NCI-H526 (cell line): ENCODE measurements around the gene PATJ.

Experiments
- DNase-seq, 2 experiments: peaks; one replicate each; lab custom pipeline; 2025; lab: John Stamatoyannopoulos, UW

PATJ gene

GRCh38 chr1:62209931-62210595 is 467.8 kb downstream of the PATJ start:
- DNase-seq: no peak

DNA sequence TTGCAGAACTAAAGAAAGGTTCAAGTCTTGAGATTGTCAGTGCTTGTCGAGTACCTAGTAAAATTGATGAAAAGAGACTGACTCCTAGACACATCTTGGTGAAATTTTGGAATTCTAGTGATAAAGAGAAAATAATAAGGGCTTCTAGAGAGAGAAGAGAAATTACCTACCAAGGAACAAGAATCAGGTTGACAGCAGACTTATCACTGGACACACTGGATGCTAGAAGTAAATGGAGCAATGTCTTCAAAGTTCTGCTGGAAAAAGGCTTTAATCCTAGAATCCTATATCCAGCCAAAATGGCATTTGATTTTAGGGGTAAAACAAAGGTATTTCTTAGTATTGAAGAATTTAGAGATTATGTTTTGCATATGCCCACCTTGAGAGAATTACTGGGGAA is 468.7 kb downstream of the PATJ start:
- DNase-seq: no peak

- no peak for DNase-seq
These were observed 470.1 kb downstream of the PATJ start for GRCh38 chr1:62212411-62212810.

DNA sequence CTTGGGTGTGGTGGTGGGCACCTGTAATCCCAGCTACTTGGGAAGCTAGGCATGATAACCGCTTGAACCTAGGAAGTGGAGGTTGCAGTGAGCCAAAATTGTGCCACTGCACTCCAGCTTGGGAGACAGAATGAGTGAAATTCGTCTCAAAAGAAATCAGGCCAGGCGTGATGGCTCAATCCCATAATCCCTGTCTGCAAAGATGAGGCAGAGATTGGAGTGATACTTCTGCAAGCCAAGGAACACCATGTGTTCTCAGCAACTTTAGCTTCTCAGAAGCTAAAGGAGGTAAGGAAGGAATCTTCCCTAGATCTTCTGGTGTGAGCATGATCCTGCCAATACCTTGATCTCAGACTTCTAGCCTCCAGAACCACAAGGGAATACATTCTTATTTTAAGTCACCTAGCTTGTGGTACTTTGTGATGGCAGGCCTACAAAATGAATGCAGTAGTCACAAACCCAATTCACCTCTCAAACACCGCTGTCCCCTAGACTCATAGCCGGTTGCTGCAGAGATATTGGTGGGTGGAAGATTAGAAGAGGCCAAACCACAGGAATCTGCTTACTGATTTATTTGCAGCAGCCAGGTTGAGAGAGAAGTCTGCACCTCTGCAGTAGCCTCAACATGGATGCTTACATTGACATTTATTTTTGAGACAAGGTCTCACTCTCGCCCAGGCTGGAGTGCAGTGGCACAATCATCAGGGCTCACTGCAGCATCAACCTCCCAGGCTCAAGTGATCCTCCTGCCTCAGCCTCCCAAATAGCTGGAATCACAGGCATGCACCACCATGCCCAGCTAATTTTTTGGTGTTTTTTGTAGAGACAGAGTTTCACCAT is 471.0 kb downstream of the PATJ start:
- DNase-seq: no peak

DNA sequence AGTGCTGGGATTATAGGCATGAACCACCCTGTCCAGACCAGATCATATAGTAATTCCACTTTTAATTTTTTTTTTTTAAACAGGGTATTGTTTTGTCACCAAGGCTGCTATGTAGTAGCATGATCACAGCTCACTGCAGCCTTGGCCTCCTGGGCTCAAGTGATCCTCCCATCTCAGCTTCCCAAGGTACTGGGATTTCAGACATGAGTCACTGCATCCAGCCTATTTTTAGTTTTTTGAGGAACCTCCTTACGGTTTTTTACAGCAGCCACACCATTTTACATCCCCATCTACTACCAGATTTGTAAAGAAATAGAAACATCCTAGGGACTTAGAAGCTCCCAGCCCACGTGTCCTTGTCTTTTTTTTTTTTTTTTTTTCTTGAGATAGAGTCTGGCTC is 476.3 kb downstream of the PATJ start:
- no peak for DNase-seq

DNA sequence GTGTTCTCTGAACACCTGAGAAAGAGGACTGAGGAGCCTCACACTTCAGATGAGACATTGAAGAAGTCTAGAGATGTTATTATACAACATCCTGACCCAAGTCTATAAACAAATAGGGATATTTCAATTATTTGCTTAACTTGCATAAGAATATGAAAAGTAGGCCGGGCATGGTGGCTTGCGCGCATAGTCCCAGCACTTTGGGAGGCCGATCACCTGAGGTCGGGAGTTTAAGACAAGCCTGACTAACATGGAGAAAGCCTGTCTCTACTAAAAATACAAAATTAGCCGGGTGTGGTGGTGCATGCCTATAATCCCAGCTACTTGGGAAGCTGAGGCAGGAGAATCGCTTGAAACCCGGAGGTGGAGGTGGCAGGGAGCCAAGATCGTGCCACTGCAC is 478.2 kb downstream of the PATJ start:
- peak in 1 of 2 experiments; percentile 29 for DNase-seq

DNA sequence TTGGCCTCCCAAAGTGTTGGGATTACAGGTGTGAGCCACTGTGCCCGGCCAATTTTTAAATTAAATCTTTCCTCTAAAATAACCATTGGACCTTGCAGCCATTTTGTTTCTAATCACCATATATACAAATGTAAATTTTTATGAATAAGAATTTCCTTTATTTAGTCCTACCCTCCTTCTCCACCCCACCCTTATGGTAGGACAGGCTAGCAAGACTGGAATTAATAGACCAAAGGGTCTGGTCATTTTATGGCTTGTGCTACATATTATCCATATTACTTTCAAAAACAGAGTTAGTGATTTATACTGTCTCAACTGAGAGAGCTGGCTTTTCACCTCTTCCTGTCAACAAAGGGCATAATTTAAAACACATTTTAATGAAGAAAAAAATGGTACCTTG is 478.9 kb downstream of the PATJ start:
- DNase-seq: no peak

DNA sequence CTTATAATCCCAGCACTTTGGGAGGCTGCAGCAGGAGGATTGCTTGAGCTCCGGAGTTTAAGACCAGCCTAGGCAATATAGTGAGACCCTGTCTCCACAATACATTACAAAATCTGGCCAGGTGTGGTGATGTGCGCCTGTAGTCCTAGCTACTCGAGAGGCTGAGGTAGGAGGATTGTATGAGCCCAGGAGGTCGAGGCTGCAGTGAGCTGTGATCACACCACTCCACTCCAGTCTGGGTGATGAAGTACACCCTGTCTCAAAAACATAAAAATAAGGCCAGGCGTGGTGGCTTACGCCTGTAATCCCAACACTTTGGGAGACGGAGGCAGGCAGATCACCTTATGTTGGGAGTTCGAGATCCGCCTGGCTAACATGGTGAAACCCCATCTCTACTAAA is 480.0 kb downstream of the PATJ start:
- no peak for DNase-seq

GRCh38 chr1:62224182-62224581 is 481.9 kb downstream of the PATJ start:
- DNase-seq: no peak

- DNase-seq: no peak
These were observed 485.2 kb downstream of the PATJ start for GRCh38 chr1:62227496-62227895.
